ENCODE data around the gene QSOX1. TPM values are rescaled to one million over a fixed set of nuclear protein-coding genes. Genes with fewer than 3 reads are reported as not detected.

QSOX1 gene
- total RNA-seq, 2 donors from 2014 or later, result 82.4 to 168 TPM

DNA sequence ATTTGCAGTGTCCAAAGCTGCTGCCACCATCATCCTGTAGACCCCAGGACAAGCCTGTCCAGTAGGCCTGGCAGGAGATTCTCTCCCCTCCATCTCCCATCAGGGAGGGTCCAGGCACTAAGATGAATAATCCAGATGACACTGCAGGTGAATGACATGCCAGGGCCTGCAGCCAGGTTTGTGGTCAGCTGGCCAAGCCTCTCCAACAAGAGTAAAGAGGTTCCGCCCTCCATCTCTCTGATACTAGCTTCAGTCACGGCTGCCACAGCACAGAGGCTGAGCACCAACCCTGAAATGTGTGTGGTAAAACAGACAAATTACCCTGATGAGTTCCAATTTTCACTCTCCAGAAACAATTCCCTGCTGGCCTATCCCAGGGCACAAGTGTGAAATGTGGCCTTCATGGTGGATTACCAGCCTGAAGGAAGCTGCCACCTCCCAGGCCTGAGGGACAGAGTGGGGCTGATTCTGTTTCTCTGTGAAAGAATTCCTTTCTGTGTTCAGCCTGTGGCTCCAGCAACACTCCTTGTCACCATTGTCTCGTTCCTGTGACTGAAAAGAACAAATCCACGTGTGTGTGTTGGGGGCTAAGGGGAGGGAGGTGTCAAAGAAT, 55.4 kb downstream of the QSOX1 start:
- TF ChIP-seq CTCF (IDR thresholded peaks at IDR 0.05), result no peak
- no peaks in the 10 kb centered on the region for H3K36me3 ChIP-seq
- no peak overlapping the region for H3K4me3 ChIP-seq
- no peaks in the 10 kb centered on the region for H3K9me3 ChIP-seq
- H3K4me1 ChIP-seq (ENCODE audit: control insufficient read depth in 1 of 2, low read depth in 2 of 2), result no peaks in the 10 kb centered on the region
- ATAC-seq (ENCODE audit: insufficient number of reproducible peaks, low FRiP score, low read depth), result no peak
- DNase-seq (ENCODE audit: low spot score), result no peak
- H3K27me3 ChIP-seq (replicated peaks; ENCODE audit: insufficient read depth), result no peaks in the 10 kb centered on the region
- H3K27ac ChIP-seq, result no peak overlapping the region

DNA sequence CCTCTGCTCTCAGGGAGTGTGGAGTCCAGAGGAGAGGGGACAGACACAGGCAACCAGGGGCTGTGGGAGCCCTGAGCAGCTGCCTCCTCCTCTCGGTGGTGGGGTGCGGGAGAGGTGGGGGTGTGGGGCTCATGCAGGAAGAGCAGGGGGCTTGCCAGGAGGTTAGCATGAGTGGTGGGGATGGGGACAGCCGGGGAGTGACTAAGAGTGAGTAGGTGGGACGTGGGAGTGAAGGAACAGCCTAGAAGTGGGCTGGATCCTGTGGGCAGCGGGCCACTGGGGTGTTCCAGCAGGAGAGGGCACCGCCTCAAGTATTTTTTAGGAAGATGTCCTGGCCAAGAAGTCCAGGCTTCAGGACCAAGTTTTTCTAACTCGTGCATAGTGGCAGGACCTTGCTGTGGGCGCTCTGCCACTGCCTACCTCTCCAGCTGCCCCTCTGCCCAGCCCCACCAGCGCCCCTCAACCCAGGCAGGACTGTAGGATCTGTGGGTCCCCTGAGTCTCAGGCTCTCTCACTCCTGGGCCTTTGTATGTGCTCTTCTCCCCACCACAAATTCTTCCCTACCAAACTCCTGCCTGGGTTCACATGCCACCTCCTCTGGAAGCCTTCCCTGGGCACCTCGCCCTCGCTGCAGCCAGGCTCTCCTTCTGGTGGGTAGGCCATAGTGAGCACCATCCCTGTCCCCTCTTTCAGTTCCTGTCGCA, 56.6 kb downstream of the QSOX1 start:
- no peaks in the 10 kb centered on the region for H3K9me3 ChIP-seq
- no peak for ATAC-seq (ENCODE audit: insufficient number of reproducible peaks, low FRiP score, low read depth)
- no peak for TF ChIP-seq CTCF (IDR thresholded peaks at IDR 0.05)

DNA sequence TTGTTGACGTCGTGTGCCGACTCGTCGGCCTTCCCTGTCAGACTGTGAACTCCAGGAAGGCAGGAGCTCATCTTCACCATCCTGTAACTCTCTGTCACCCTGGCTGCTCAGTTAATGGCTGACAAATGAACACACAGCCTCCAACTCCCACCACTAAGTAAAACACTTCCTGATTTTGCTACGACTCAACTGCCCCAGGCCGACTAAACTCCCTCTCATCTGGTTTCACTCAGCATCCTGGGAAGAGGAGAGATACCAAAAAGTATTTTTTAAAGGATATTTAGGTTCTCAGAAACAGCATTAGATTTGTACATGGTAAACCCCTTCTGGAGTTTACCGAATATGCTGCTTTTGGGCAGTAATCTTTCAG, 57.2 kb downstream of the QSOX1 start:
- ATAC-seq (ENCODE audit: insufficient number of reproducible peaks, low FRiP score, low read depth), result no peak

More for the DNA sequence above, 56.6 kb downstream of the QSOX1 start:
- no peaks in the 10 kb centered on the region for H3K4me1 ChIP-seq (ENCODE audit: control insufficient read depth in 1 of 2, low read depth in 2 of 2)
- no peak overlapping the region for H3K4me3 ChIP-seq
- no peak for DNase-seq (ENCODE audit: low spot score)
- no peak overlapping the region for H3K27ac ChIP-seq
- no peaks in the 10 kb centered on the region for H3K27me3 ChIP-seq (replicated peaks; ENCODE audit: insufficient read depth)
- no peaks in the 10 kb centered on the region for H3K36me3 ChIP-seq

GRCh38 chr1:180213401-180214170, 58.9 kb downstream of the QSOX1 start:
- ATAC-seq (ENCODE audit: insufficient number of reproducible peaks, low FRiP score, low read depth) (no peak), DNase-seq (ENCODE audit: low spot score) (no peak)
- Histone ChIP-seq H3K27ac (no peak overlapping the region), H3K4me3 (no peak overlapping the region), H3K9me3 (no peaks in the 10 kb centered on the region), H3K4me1 (ENCODE audit: control insufficient read depth in 1 of 2, low read depth in 2 of 2) (no peaks in the 10 kb centered on the region), H3K36me3 (no peaks in the 10 kb centered on the region), H3K27me3 (replicated peaks; ENCODE audit: insufficient read depth) (no peaks in the 10 kb centered on the region)
- no peak for TF ChIP-seq CTCF (IDR thresholded peaks at IDR 0.05)

More for the DNA sequence above, 57.2 kb downstream of the QSOX1 start:
- H3K4me1 ChIP-seq (ENCODE audit: control insufficient read depth in 1 of 2, low read depth in 2 of 2), result no peaks in the 10 kb centered on the region
- no peak for TF ChIP-seq CTCF (IDR thresholded peaks at IDR 0.05)
- no peak for DNase-seq (ENCODE audit: low spot score)
- no peaks in the 10 kb centered on the region for H3K9me3 ChIP-seq
- no peak overlapping the region for H3K27ac ChIP-seq
- no peaks in the 10 kb centered on the region for H3K36me3 ChIP-seq
- no peaks in the 10 kb centered on the region for H3K27me3 ChIP-seq (replicated peaks; ENCODE audit: insufficient read depth)
- H3K4me3 ChIP-seq, result no peak overlapping the region
